Measurements from ENCODE around the gene TIMP4.

TIMP4 gene

DNA sequence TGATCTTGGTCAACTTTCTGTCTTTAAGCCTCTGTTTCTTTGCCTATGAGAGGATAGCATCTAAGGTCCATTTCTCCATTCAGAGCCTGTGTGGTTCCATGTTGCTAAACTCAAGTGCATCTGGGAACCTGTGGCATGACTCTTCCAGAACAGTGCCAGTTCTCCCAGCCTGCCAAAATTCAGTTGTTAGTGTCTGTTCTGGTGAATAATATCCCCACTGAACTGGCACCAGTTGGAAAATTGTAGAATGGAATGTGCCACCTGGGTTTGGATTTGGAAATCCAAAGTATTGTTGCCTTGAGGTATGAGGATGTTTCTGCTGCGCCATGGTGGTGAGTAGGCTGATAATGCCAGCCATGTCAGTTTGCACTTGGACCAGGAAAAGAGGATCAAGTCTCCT lies 31.3 kb downstream of the TIMP4 start:
- DNase-seq (no peak), ATAC-seq (ENCODE audit: insufficient read depth, low read depth) (no peak)
- Histone ChIP-seq H2AFZ (ENCODE audit: low read depth, low read length) (no peak overlapping the region), H3K9me3 (ENCODE audit: insufficient read depth, low read length, severe bottlenecking) (no peaks in the 10 kb centered on the region), H3K79me2 (ENCODE audit: insufficient read depth, low read length) (no peaks in the 10 kb centered on the region), H3K27me3 (ENCODE audit: insufficient read depth, low read length, poor library complexity) (no peaks in the 10 kb centered on the region), H3K4me2 (ENCODE audit: insufficient read depth, low read length) (no peak overlapping the region), H3K4me1 (ENCODE audit: insufficient read depth, low read length) (no peaks in the 10 kb centered on the region), H3K36me3 (ENCODE audit: insufficient read depth, low read length) (no peaks in the 10 kb centered on the region), H4K20me1 (ENCODE audit: insufficient read depth, low read length) (no peaks in the 10 kb centered on the region), H3K9ac (ENCODE audit: low read depth, low read length) (no peak overlapping the region), H3K4me3 (ENCODE audit: low read depth in 1 of 2, low read length in 2 of 2) (no peak overlapping the region), H3K27ac (ENCODE audit: low read length) (no peak overlapping the region)
- no peak for TF ChIP-seq EZH2 (IDR thresholded peaks at IDR 0.05; ENCODE audit: borderline replicate concordance, low read depth, low read length, severe bottlenecking)
- TF ChIP-seq, protein P1, sequence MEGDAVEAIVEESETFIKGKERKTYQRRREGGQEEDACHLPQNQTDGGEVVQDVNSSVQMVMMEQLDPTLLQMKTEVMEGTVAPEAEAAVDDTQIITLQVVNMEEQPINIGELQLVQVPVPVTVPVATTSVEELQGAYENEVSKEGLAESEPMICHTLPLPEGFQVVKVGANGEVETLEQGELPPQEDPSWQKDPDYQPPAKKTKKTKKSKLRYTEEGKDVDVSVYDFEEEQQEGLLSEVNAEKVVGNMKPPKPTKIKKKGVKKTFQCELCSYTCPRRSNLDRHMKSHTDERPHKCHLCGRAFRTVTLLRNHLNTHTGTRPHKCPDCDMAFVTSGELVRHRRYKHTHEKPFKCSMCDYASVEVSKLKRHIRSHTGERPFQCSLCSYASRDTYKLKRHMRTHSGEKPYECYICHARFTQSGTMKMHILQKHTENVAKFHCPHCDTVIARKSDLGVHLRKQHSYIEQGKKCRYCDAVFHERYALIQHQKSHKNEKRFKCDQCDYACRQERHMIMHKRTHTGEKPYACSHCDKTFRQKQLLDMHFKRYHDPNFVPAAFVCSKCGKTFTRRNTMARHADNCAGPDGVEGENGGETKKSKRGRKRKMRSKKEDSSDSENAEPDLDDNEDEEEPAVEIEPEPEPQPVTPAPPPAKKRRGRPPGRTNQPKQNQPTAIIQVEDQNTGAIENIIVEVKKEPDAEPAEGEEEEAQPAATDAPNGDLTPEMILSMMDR (IDR thresholded peaks at IDR 0.05; ENCODE audit: borderline replicate concordance, extremely low read depth, low read length, poor library complexity, severe bottlenecking): no peak

DNA sequence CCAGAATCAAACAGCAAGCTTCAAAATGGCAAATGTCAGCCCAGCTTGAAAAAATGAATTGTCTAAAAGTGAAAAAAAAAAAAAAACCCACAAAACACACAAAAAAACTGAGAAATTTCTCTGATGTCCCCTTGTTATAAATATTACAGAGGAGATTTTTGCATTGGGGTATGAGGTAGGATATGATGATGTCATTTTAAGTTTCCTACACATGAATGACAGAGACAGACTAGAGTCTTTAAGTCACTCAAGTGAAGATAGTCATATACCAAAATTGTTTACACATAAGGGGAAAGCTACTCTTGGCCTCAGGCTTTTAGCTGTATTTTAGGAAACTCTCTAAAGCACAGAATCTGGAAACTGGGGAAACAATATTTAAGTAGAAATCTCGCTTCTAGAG lies 32.9 kb downstream of the TIMP4 start:
- no peaks in the 10 kb centered on the region for H3K79me2 ChIP-seq (ENCODE audit: insufficient read depth, low read length)
- H2AFZ ChIP-seq (ENCODE audit: low read depth, low read length): no peak overlapping the region
- ATAC-seq (ENCODE audit: insufficient read depth, low read depth): no peak
- TF ChIP-seq, protein P1 (IDR thresholded peaks at IDR 0.05; ENCODE audit: borderline replicate concordance, extremely low read depth, low read length, poor library complexity, severe bottlenecking): no peak
- TF ChIP-seq EZH2 (IDR thresholded peaks at IDR 0.05; ENCODE audit: borderline replicate concordance, low read depth, low read length, severe bottlenecking): no peak
- H3K4me2 ChIP-seq (ENCODE audit: insufficient read depth, low read length): no peak overlapping the region
- H3K27ac ChIP-seq (ENCODE audit: low read length): no peak overlapping the region
- no peaks in the 10 kb centered on the region for H3K9me3 ChIP-seq (ENCODE audit: insufficient read depth, low read length, severe bottlenecking)
- H3K4me3 ChIP-seq (ENCODE audit: low read depth in 1 of 2, low read length in 2 of 2): no peak overlapping the region
- peaks cover 13% of the 10 kb centered on the region for H3K4me1 ChIP-seq (ENCODE audit: insufficient read depth, low read length)
- no peaks in the 10 kb centered on the region for H3K36me3 ChIP-seq (ENCODE audit: insufficient read depth, low read length)
- no peak for DNase-seq
- no peak overlapping the region for H3K9ac ChIP-seq (ENCODE audit: low read depth, low read length)
- no peaks in the 10 kb centered on the region for H3K27me3 ChIP-seq (ENCODE audit: insufficient read depth, low read length, poor library complexity)
- H4K20me1 ChIP-seq (ENCODE audit: insufficient read depth, low read length): no peaks in the 10 kb centered on the region

DNA sequence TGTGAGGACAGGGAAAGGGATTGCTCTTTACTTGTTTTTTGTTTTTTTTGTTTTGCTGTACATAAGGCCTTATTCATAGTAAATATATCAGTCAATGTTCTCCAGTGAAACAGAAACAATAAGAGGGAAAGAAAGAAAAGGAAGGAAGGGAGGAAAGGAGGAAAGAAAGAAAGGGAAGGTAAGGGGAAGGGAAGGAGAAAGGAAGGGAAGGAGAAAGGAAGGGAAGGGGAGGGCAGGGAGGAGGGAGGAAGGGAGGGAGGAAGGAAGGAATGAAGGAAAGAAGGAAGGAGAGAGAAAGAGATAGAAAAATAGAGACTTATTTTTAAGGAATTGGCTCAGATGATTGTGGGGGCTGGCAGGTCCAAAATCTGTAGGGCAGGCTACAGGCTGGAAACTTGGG lies 37.2 kb downstream of the TIMP4 start:
- Histone ChIP-seq H3K4me1 (ENCODE audit: insufficient read depth, low read length) (peaks cover 36% of the 10 kb centered on the region), H3K79me2 (ENCODE audit: insufficient read depth, low read length) (no peaks in the 10 kb centered on the region), H3K27ac (ENCODE audit: low read length) (0 out of 2 replicates have a peak overlapping the region, but pooled peaks have one; percentile 20), H3K9ac (ENCODE audit: low read depth, low read length) (no peak overlapping the region), H3K4me3 (ENCODE audit: low read depth in 1 of 2, low read length in 2 of 2) (no peak overlapping the region), H3K36me3 (ENCODE audit: insufficient read depth, low read length) (no peaks in the 10 kb centered on the region), H3K9me3 (ENCODE audit: insufficient read depth, low read length, severe bottlenecking) (no peaks in the 10 kb centered on the region), H3K4me2 (ENCODE audit: insufficient read depth, low read length) (no peak overlapping the region), H4K20me1 (ENCODE audit: insufficient read depth, low read length) (no peaks in the 10 kb centered on the region), H3K27me3 (ENCODE audit: insufficient read depth, low read length, poor library complexity) (no peaks in the 10 kb centered on the region), H2AFZ (ENCODE audit: low read depth, low read length) (no peak overlapping the region)
- DNase-seq (no peak), ATAC-seq (ENCODE audit: insufficient read depth, low read depth) (no peak)
- TF ChIP-seq, protein P1 (IDR thresholded peaks at IDR 0.05; ENCODE audit: borderline replicate concordance, extremely low read depth, low read length, poor library complexity, severe bottlenecking): no peak
- no peak for TF ChIP-seq EZH2 (IDR thresholded peaks at IDR 0.05; ENCODE audit: borderline replicate concordance, low read depth, low read length, severe bottlenecking)

Data from DND-41 (cell line).